Measurements from ENCODE around the gene SSBP2. TPM values are rescaled to one million over a fixed set of nuclear protein-coding genes. Genes with fewer than 3 reads are reported as not detected.

Gene SSBP2
- total and polyA plus RNA-seq, 2 donors (not counting 3 experiments of a cell fraction or from before 2014, with no cell fraction given) = 9.6 to 11.5 TPM

DNA sequence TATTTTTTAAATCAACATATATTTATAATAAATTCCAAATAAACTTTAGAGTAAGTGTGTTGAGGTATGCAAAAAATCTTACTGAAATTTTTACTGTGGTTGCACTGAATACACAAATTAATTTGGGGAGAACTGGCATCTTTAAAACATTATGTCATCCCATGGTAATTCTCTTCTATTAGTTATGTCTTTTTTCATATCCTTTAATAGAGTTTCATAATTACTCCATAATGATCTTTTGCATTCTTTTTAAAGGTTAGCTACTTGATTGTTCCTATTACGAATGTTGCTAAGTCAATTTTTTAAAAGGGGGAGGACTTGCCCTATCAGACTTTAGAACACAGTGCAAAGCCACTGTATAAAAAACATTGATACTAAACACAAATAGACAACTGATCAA, 26.8 kb downstream of the SSBP2 start:
- H3K4me3 ChIP-seq (replicated peaks in 1 of 3; ENCODE audit: insufficient read depth in 1 of 3, low read depth in 1 of 3, low read length in 3 of 3) = no peak overlapping the region
- no peaks in the 10 kb centered on the region for H3K9me3 ChIP-seq (replicated peaks; ENCODE audit: control insufficient read depth, insufficient read depth, low read length)
- H4K20me1 ChIP-seq (replicated peaks; ENCODE audit: control insufficient read depth, extremely low read depth, insufficient read depth, low read length) = no peaks in the 10 kb centered on the region
- DNase-seq (ENCODE audit: low read depth, low spot score) = no peak
- H3K27ac ChIP-seq (ENCODE audit: insufficient read depth, low read depth, low read length) = no peak overlapping the region
- dilution Hi-C loops (cut with MboI; ENCODE audit: extremely low pct_ligation_motif_present, low sequenced_read_pairs) = no loop called here
- H3K4me2 ChIP-seq (ENCODE audit: insufficient read depth, low read length) = no peak overlapping the region
- no peaks in the 10 kb centered on the region for H3K79me2 ChIP-seq (ENCODE audit: control insufficient read depth, insufficient read depth, low read length)
- no peak overlapping the region for H3K9ac ChIP-seq (replicated peaks; ENCODE audit: extremely low read depth, insufficient read depth, low read length)
- H3K27me3 ChIP-seq (ENCODE audit: control insufficient read depth in 2 of 2, insufficient read depth in 2 of 2, low read length in 2 of 2) = no peaks in the 10 kb centered on the region
- intact Hi-C loops (cut with micrococcal nuclease) = no loop called here
- H3K4me1 ChIP-seq (ENCODE audit: control insufficient read depth, extremely low read depth, insufficient read depth, low read length) = no peaks in the 10 kb centered on the region
- TF ChIP-seq MYC (IDR thresholded peaks at IDR 0.05; ENCODE audit: low read depth, low read length) (no peak), POLR2AphosphoS5 (IDR thresholded peaks at IDR 0.05; ENCODE audit: insufficient read depth, low read depth, low read length) (no peak), JUN (IDR thresholded peaks at IDR 0.05; ENCODE audit: borderline replicate concordance, insufficient read depth, insufficient read length, low read depth) (no peak), GATA2 (IDR thresholded peaks at IDR 0.05; ENCODE audit: insufficient read depth, insufficient read length, low read depth, low read length) (no peak), POLR2A (IDR thresholded peaks at IDR 0.05; ENCODE audit: low read depth, low read length) (no peak), FOS (IDR thresholded peaks at IDR 0.05; ENCODE audit: borderline replicate concordance, insufficient read depth, low read length) (no peak), EZH2 (IDR thresholded peaks at IDR 0.05; ENCODE audit: borderline replicate concordance, low read depth, low read length, severe bottlenecking) (no peak)
- TF ChIP-seq, protein P1, sequence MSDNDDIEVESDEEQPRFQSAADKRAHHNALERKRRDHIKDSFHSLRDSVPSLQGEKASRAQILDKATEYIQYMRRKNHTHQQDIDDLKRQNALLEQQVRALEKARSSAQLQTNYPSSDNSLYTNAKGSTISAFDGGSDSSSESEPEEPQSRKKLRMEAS (IDR thresholded peaks at IDR 0.05; ENCODE audit: insufficient read depth, insufficient read length) = no peak
- TF ChIP-seq, protein P2, sequence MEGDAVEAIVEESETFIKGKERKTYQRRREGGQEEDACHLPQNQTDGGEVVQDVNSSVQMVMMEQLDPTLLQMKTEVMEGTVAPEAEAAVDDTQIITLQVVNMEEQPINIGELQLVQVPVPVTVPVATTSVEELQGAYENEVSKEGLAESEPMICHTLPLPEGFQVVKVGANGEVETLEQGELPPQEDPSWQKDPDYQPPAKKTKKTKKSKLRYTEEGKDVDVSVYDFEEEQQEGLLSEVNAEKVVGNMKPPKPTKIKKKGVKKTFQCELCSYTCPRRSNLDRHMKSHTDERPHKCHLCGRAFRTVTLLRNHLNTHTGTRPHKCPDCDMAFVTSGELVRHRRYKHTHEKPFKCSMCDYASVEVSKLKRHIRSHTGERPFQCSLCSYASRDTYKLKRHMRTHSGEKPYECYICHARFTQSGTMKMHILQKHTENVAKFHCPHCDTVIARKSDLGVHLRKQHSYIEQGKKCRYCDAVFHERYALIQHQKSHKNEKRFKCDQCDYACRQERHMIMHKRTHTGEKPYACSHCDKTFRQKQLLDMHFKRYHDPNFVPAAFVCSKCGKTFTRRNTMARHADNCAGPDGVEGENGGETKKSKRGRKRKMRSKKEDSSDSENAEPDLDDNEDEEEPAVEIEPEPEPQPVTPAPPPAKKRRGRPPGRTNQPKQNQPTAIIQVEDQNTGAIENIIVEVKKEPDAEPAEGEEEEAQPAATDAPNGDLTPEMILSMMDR (IDR thresholded peaks at IDR 0.05; ENCODE audit: extremely low read depth in 1 of 2, insufficient read depth in 1 of 2, low read depth in 1 of 2, low read length in 2 of 2) = no peak
- ChIA-PET CTCF (no interaction called here), POLR2A (no interaction called here)
- no peak for FAIRE-seq
- BruUV-seq (replicated peaks) = no TSS peak
- H3K36me3 ChIP-seq (ENCODE audit: control insufficient read depth in 2 of 2, extremely low read depth in 1 of 2, insufficient read depth in 2 of 2, low read length in 2 of 2) = no peaks in the 10 kb centered on the region
- no peak overlapping the region for H2AFZ ChIP-seq (ENCODE audit: low read depth, low read length)
- no peaks in the 10 kb centered on the region for H3K9me1 ChIP-seq (replicated peaks; ENCODE audit: control insufficient read depth, extremely low read depth, insufficient read depth, low read length)
